H1 (cell line): ENCODE measurements around the gene NAT9. TPM values are rescaled to one million over a fixed set of nuclear protein-coding genes. Genes with fewer than 3 reads are reported as not detected.

Experiments
- FOSL1 ChIP-seq: IDR thresholded peaks from 2 replicates; pipeline ENCODE4 v1.6.1; 2011; ENCODE audit warnings: mild to moderate bottlenecking, low read depth, low read length, moderate library complexity; ENCODE audit not compliant: insufficient read depth
- ZNF274 ChIP-seq: IDR thresholded peaks from 2 replicates; pipeline ENCODE4 v1.7.0; 2012; ENCODE audit warnings: low read length, borderline replicate concordance; ENCODE audit errors: extremely low read depth
- polyA plus RNA-seq, 7 experiments: library from polyadenylated mRNA; depleted of rRNA in 3 of 7; stranded (reverse) in 5 of 7; unstranded in 2 of 7; fragments of >200 nt in 5 of 7; fragments of 200-250 nt in 2 of 7; gene quantifications; 1 replicate in 5 of 7; 2 replicates in 1 of 7; 4 replicates in 1 of 7; pipeline versions ENCODE4 v1.2.1 to v1.2.3, GENCODE V29; 2011 to 2013; ENCODE audit warnings: missing spikeins in 2 of 7, mixed read lengths in 2 of 7
- total RNA-seq: library from RNA; stranded (reverse); fragmentation: NEBNext Ultra II Directional; extraction: Animal tissue kit (Norgen Biotek cat#: 25700); gene quantifications from 2 replicates; pipeline ENCODE4 v1.2.1, GENCODE V29; 2021

Gene NAT9
- total and polyA plus RNA-seq, 2 of the 8 experiments (the other 6 are each of a cell fraction or from before 2014, with no cell fraction given), result 32.3 to 42.7 TPM

- TF ChIP-seq FOSL1, result no peak
- TF ChIP-seq ZNF274, result no peak
These were observed 46.8 kb upstream of the NAT9 start (continued) for GRCh38 chr17:74822939-74823367.
